Calu3 (cell line): ENCODE data around the gene RTTN. TPM values are rescaled to one million over a fixed set of nuclear protein-coding genes. Genes with fewer than 3 reads are reported as not detected.

Experiments
- BruUV-seq: library from RNA; stranded (reverse); fragments of 400-500 nt; replicated peaks from 2 replicates; lab custom pipeline; 2021; lab: Mats Ljungman, UMichigan
- CTCF ChIA-PET: fragments of 300-600 bp; sonication (Branson Sonifier 250); formaldehyde crosslinking; loops from one replicate; lab custom pipeline; 2022; ENCODE audit warnings: antibody characterized with exemption; lab: Charles Lee
- DNase-seq: peaks from one replicate; pipeline ENCODE4 v3.0.0; 2022
- H3K27ac Mint-ChIP-seq: one replicate; pipeline ENCODE4 v1.8.0; 2022; ENCODE audit warnings: mixed read lengths; ENCODE audit not compliant: unreplicated experiment
- H3K27me3 Mint-ChIP-seq: one replicate; pipeline ENCODE4 v1.8.0; 2022; ENCODE audit warnings: mixed read lengths; ENCODE audit not compliant: unreplicated experiment
- H3K36me3 Mint-ChIP-seq: one replicate; pipeline ENCODE4 v1.8.0; 2022; ENCODE audit warnings: mild to moderate bottlenecking, moderate library complexity, mixed read lengths; ENCODE audit not compliant: insufficient read depth, unreplicated experiment
- H3K4me1 Mint-ChIP-seq: one replicate; pipeline ENCODE4 v1.8.0; 2022; ENCODE audit warnings: mild to moderate bottlenecking, low read depth, mixed read lengths; ENCODE audit not compliant: unreplicated experiment
- H3K4me3 Mint-ChIP-seq: one replicate; pipeline ENCODE4 v1.8.0; 2022; ENCODE audit warnings: mild to moderate bottlenecking, low read depth, moderate library complexity, mixed read lengths; ENCODE audit not compliant: unreplicated experiment
- H3K9me3 Mint-ChIP-seq: one replicate; pipeline ENCODE4 v1.8.0; 2022; ENCODE audit warnings: low read depth, mixed read lengths; ENCODE audit not compliant: unreplicated experiment
- intact Hi-C: fragments of 100-400 bp; cut with micrococcal nuclease; formaldehyde crosslinking; loops from one replicate; pipeline ENCODE4 v1.10.0; 2022; ENCODE audit not compliant: unreplicated experiment
- total RNA-seq: library from RNA; stranded (reverse); gene quantifications from 2 replicates; pipeline ENCODE4 v1.2.3, GENCODE V29; 2022
- TF ChIP-seq, protein P1 (sequence below): fragments of 200-600 bp; IDR thresholded peaks from one replicate; pipeline ENCODE4 v1.8.0; 2022; ENCODE audit warnings: antibody characterized with exemption; ENCODE audit not compliant: unreplicated experiment

Gene RTTN
- total RNA-seq, 1 experiment from 2014 or later, result 22.7 TPM

DNA sequence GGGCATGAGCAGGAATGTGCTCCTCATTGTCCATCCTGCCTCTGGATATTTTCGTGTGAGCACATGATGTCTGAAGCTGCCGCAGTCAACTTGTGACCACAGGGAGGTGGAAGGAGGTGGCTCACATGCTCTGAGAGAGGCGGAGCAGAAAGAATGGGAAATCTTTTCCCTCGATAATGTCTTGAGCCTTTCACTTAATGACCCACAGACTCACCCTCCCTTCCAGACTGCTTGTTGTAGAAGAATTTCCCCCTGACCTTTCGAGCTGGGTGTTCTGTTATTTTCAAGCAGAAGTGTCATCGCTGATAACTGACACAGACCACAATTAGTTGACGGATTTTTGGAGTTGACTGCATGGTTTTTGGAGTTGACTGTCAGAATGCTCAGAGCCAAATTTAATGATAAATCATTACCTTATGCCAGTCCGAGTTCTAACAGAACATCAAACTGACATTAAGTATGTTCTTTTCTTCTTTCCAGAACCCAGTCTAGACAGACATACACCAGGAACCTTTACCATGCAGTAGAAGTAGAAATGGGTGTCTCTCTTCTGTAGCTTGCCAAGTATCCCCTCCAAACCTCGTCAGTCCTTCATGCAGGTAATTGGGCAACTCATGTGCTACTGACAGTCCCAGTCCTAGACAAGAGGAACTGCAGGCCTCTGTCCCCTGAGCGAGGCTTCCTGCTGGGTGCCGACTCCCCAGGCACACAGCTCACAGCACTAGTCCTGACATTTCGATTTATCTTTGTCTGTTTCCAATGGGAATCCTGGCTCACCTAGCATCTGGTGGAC lies 29.4 kb upstream of the RTTN start:
- peak; percentile 40 for DNase-seq
- intact Hi-C loops, result no loop called here
- peak overlapping the region; percentile 27 for H3K27ac Mint-ChIP-seq
- H3K4me1 Mint-ChIP-seq, result peaks cover 30% of the 10 kb centered on the region
- no peaks in the 10 kb centered on the region for H3K27me3 Mint-ChIP-seq
- CTCF ChIA-PET, result interaction anchor here (0.6 kb wide), 1 partner anchor 156 kb away, joined by 5 read pairs; no protein-coding TSS in a partner anchor
- H3K36me3 Mint-ChIP-seq, result no peaks in the 10 kb centered on the region
- H3K4me3 Mint-ChIP-seq, result no peak overlapping the region
- H3K9me3 Mint-ChIP-seq, result peaks cover 4% of the 10 kb centered on the region
- BruUV-seq, result no TSS peak
- TF ChIP-seq, protein P1, sequence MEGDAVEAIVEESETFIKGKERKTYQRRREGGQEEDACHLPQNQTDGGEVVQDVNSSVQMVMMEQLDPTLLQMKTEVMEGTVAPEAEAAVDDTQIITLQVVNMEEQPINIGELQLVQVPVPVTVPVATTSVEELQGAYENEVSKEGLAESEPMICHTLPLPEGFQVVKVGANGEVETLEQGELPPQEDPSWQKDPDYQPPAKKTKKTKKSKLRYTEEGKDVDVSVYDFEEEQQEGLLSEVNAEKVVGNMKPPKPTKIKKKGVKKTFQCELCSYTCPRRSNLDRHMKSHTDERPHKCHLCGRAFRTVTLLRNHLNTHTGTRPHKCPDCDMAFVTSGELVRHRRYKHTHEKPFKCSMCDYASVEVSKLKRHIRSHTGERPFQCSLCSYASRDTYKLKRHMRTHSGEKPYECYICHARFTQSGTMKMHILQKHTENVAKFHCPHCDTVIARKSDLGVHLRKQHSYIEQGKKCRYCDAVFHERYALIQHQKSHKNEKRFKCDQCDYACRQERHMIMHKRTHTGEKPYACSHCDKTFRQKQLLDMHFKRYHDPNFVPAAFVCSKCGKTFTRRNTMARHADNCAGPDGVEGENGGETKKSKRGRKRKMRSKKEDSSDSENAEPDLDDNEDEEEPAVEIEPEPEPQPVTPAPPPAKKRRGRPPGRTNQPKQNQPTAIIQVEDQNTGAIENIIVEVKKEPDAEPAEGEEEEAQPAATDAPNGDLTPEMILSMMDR, result no peak

DNA sequence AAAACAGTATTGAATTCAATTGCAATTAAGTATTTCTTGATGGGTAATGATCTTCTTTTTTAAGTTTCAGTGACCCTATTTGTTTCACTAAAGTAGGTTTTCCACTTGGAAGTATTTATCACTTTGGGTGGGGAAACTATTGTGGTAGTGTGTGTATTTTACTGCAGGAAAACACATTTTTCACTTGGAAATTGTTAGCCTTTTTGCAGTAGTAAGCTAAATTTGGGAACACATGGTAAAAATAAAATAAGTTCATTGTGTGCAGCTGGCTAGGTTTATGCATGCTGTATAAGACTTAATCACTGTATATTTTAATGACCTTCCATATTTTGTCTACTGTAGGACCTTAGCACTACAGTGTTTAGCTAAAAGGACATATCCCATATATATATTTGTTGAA lies 28.5 kb upstream of the RTTN start:
- H3K36me3 Mint-ChIP-seq, result no peaks in the 10 kb centered on the region
- intact Hi-C loops, result no loop called here
- CTCF ChIA-PET, result no interaction called here
- no peak overlapping the region for H3K4me3 Mint-ChIP-seq
- peaks cover 30% of the 10 kb centered on the region for H3K4me1 Mint-ChIP-seq
- no peak overlapping the region for H3K27ac Mint-ChIP-seq
- no peak for DNase-seq
- no peaks in the 10 kb centered on the region for H3K9me3 Mint-ChIP-seq
- no TSS peak for BruUV-seq
- no peaks in the 10 kb centered on the region for H3K27me3 Mint-ChIP-seq
- TF ChIP-seq, protein P1, result no peak

DNA sequence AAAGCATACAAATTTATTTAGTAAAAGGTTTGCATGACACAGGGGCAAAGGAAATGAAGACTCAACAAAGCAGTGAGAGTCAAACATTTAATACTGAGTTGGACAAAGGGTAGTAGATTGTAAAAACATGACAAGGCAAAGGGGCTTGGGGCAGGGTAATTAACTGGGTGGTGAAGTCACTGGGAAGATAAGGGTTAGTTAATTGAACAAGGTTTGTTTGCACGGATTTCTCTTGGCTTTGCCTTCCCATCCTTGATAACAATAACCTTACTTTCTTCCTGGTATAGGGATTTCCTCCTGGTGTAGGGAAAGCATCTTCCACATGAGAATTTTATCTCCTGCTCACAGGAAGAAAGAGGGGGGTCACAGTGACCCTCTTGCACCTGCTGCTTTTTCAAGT lies 26.8 kb upstream of the RTTN start:
- Mint-ChIP-seq H3K27ac (peak overlapping the region; percentile 90), H3K4me3 (no peak overlapping the region), H3K36me3 (peaks cover 4% of the 10 kb centered on the region), H3K9me3 (peaks cover 4% of the 10 kb centered on the region), H3K4me1 (peaks cover 38% of the 10 kb centered on the region), H3K27me3 (no peaks in the 10 kb centered on the region)
- intact Hi-C loops, result no loop called here
- DNase-seq, result no peak
- no TSS peak for BruUV-seq
- CTCF ChIA-PET, result no interaction called here
- TF ChIP-seq, protein P1, result no peak

DNA sequence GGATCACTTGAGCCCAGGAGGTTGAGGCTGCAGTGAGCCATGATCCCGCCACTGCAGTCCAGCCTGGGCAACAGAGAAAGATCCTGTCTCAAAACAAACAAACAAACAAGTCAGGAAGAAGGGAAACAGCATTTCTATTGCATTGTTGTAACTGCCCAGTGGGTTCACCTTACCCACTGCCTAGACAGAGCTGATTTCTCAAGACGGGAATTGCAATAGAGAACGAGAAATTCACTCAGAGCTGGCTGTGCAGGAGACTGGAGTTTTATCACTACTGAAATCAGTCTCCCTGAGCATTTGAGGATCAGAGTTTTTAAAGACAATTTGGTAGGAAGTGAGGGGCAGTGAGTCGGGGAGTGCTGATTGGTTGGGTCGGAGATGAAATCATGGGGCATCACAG lies 24.2 kb upstream of the RTTN start:
- H3K36me3 Mint-ChIP-seq, result peaks cover 4% of the 10 kb centered on the region
- H3K27ac Mint-ChIP-seq, result no peak overlapping the region
- CTCF ChIA-PET, result no interaction called here
- H3K4me3 Mint-ChIP-seq, result no peak overlapping the region
- BruUV-seq, result no TSS peak
- intact Hi-C loops, result no loop called here
- H3K4me1 Mint-ChIP-seq, result peaks cover 27% of the 10 kb centered on the region
- TF ChIP-seq, protein P1, result no peak
- H3K27me3 Mint-ChIP-seq, result no peaks in the 10 kb centered on the region
- peaks cover 4% of the 10 kb centered on the region for H3K9me3 Mint-ChIP-seq
- no peak for DNase-seq
